K562 (cell line): ENCODE data around the gene ARHGAP22. TPM values are rescaled to one million over a fixed set of nuclear protein-coding genes. Genes with fewer than 3 reads are reported as not detected.

Source experiments
- ATAC-seq: fragments of 200-7000 bp; cut with Tn5 transposase; 3 replicates; pipeline ENCODE4 v1.9.1; 2020; ENCODE audit warnings: moderate library complexity
- BruUV-seq: library from RNA; stranded (reverse); fragments of 400-500 nt; replicated peaks from 2 replicates; lab custom pipeline; 2021; lab: Mats Ljungman, UMichigan
- CTCF ChIA-PET: fragments of 300-600 bp; formaldehyde crosslinking; extraction: SDS; loops from one replicate; lab custom pipeline; 2021; ENCODE audit warnings: low intra/inter-chr PET ratio; lab: Yijun Ruan, JAX
- POLR2A ChIA-PET: fragments of 300-600, 350-650 bp; sonication (Branson Sonifier 250); formaldehyde crosslinking; extraction: SDS; loops from one replicate; lab custom pipeline; 2021; ENCODE audit warnings: antibody characterized with exemption, inconsistent platforms; lab: Yijun Ruan, JAX
- DNase-seq, 4 experiments: peaks; one replicate each; pipeline versions ENCODE4 v3.0.0 to v3.0.0-alpha.2; 2011 to 2018; ENCODE audit warnings: low spot score in 3 of 4, mixed read lengths in 3 of 4; ENCODE audit errors: extremely low read depth in 1 of 4
- FAIRE-seq: peaks from 2 replicates; lab custom pipeline; 2011; peaks lifted over from hg19 to GRCh38; lab: Jason Lieb, UNC
- H2AFZ ChIP-seq: 2 replicates; pipeline ENCODE4 v1.6.0; 2011; ENCODE audit warnings: low read depth, low read length, control low read depth, inconsistent platforms
- H3K27ac ChIP-seq: fragments of 200-600 bp; 3 replicates; pipeline ENCODE4 v1.8.0; 2011; ENCODE audit warnings: low read depth, mild to moderate bottlenecking, control low read depth, inconsistent platforms, low read length, moderate library complexity, mixed read lengths; ENCODE audit errors: extremely low read depth
- H3K27me3 ChIP-seq, 2 experiments: fragments of 300-600 bp in 1 of 2; 2 replicates in 1 of 2; 3 replicates in 1 of 2; pipeline versions ENCODE4 v1.6.0 to v1.8.0; 2011; ENCODE audit warnings: inconsistent platforms in 2 of 2, low read length in 2 of 2, mild to moderate bottlenecking in 1 of 2, mixed read lengths in 1 of 2, moderate library complexity in 1 of 2; ENCODE audit not compliant: control insufficient read depth in 2 of 2, insufficient read depth in 2 of 2
- H3K36me3 ChIP-seq: fragments of 300-600 bp; 3 replicates; pipeline ENCODE4 v1.8.0; 2011; ENCODE audit warnings: mild to moderate bottlenecking, low read length, inconsistent platforms; ENCODE audit not compliant: control insufficient read depth, insufficient read depth
- H3K4me1 ChIP-seq, 2 experiments: fragments of 200-600 bp in 1 of 2; replicated peaks in 1 of 2; 2 replicates in 1 of 2; 3 replicates in 1 of 2; pipeline versions ENCODE4 v1.5.1 to v1.8.0; 2011; ENCODE audit warnings: inconsistent platforms in 2 of 2, low read length in 2 of 2, mild to moderate bottlenecking in 1 of 2, mixed read lengths in 1 of 2, moderate library complexity in 1 of 2; ENCODE audit not compliant: control insufficient read depth in 2 of 2, insufficient read depth in 2 of 2
- H3K4me2 ChIP-seq: 2 replicates; pipeline ENCODE4 v1.6.1; 2011; ENCODE audit warnings: low read length, control low read depth, inconsistent platforms, mixed read lengths; ENCODE audit not compliant: insufficient read depth
- H3K4me3 ChIP-seq: fragments of 200-600 bp; sonication (generic), shearing (Covaris generic); 2 replicates; pipeline ENCODE4 v1.5.1; 2016; ENCODE audit warnings: control low read depth, inconsistent platforms
- H3K79me2 ChIP-seq: fragments of 200-600 bp; 3 replicates; pipeline ENCODE4 v1.8.0; 2011; ENCODE audit warnings: low read length, inconsistent platforms; ENCODE audit not compliant: control insufficient read depth, insufficient read depth
- H3K9ac ChIP-seq, 2 experiments: 2 replicates each; pipeline versions ENCODE4 v1.6.0 to v1.6.1; 2011; ENCODE audit warnings: low read depth in 2 of 2, low read length in 2 of 2, control low read depth in 1 of 2, inconsistent platforms in 1 of 2, mild to moderate bottlenecking in 1 of 2, mixed read lengths in 1 of 2; ENCODE audit not compliant: insufficient read depth in 1 of 2
- H3K9me1 ChIP-seq: one replicate; pipeline ENCODE4 v1.6.0; 2011; ENCODE audit warnings: inconsistent platforms, mild to moderate bottlenecking, low read length, moderate library complexity; ENCODE audit not compliant: control insufficient read depth, insufficient read depth
- H3K9me3 ChIP-seq: replicated peaks from 2 replicates; pipeline ENCODE4 v1.5.1; 2011; ENCODE audit warnings: low read depth, low read length, inconsistent platforms; ENCODE audit not compliant: control insufficient read depth, insufficient read depth
- H4K20me1 ChIP-seq: replicated peaks from 2 replicates; pipeline ENCODE4 v1.6.1; 2011; ENCODE audit warnings: low read length, inconsistent platforms, mixed read lengths; ENCODE audit not compliant: control insufficient read depth, insufficient read depth
- ETV6 ChIP-seq, 3 experiments: fragments of 150-350 bp in 1 of 3; sonication (generic) in 1 of 3; formaldehyde crosslinking in 1 of 3; IDR thresholded peaks; 2 replicates each; pipeline versions ENCODE4 v1.6.1 to v1.8.0; 2014 to 2022; ENCODE audit warnings: borderline replicate concordance in 2 of 3, low read depth in 2 of 3, antibody characterized with exemption in 1 of 3, low read length in 1 of 3, mild to moderate bottlenecking in 1 of 3, missing genetic modification reagents in 1 of 3
- POU5F1 ChIP-seq: fragments of 150-350 bp; IDR thresholded peaks from 2 replicates; pipeline ENCODE4 v1.6.1; 2014; ENCODE audit warnings: borderline replicate concordance, low read length, low read depth, mild to moderate bottlenecking; ENCODE audit not compliant: partially characterized antibody
- RFX5 ChIP-seq: IDR thresholded peaks from 2 replicates; pipeline ENCODE4 v1.6.1; 2011; ENCODE audit warnings: low read depth, mild to moderate bottlenecking, improper control_type of control experiment, low read length
- SMAD3 ChIP-seq: fragments of 450-650 bp; formaldehyde crosslinking; conservative IDR thresholded peaks from 2 replicates; pipeline ENCODE4 v1.4.0; 2020; ENCODE audit warnings: mild to moderate bottlenecking
- ZBED1 ChIP-seq: IDR thresholded peaks from 2 replicates; pipeline ENCODE4 v1.6.1; 2014
- ZBTB40 ChIP-seq, 2 experiments: fragments of 450-650 bp in 1 of 2; sonication (generic) in 1 of 2; formaldehyde crosslinking in 1 of 2; IDR thresholded peaks; 2 replicates each; pipeline versions ENCODE4 v1.7.1 to v1.9.0; 2016 to 2022; ENCODE audit warnings: inconsistent platforms in 1 of 2, mild to moderate bottlenecking in 1 of 2, missing genetic modification reagents in 1 of 2
- ZNF740 ChIP-seq, 3 experiments: fragments of 200-800 bp in 1 of 3; sonication (Bioruptor generic) in 1 of 3; sonication (generic) in 1 of 3; formaldehyde crosslinking in 1 of 3; IDR thresholded peaks; 2 replicates each; pipeline versions ENCODE4 v1.6.1 to v1.8.0; 2016 to 2022; ENCODE audit warnings: mild to moderate bottlenecking in 2 of 3, missing compliant biosample characterization in 2 of 3, missing genetic modification characterization in 2 of 3, missing genetic modification reagents in 1 of 3
- WGBS: fragments of 100-300 bp; shearing (Covaris generic); methylation state at CpG from one replicate; pipeline ENCODE4 v1.1.6; 2016; ENCODE audit warnings: low coverage, mixed read lengths; ENCODE audit not compliant: insufficient coverage; ENCODE audit errors: missing lambda C conversion rate; 5-methylcytosine and 5-hydroxymethylcytosine counted together
- in situ Hi-C: fragments of 300-500 bp; cut with MboI; formaldehyde crosslinking; loops from 4 replicates; pipeline ENCODE4 v1.15.0; 2018; ENCODE audit warnings: inconsistent platforms, mixed read lengths
- intact Hi-C: fragments of 100-400 bp; cut with micrococcal nuclease; formaldehyde crosslinking; loops from 2 replicates; pipeline ENCODE4 v1.14.2; 2022
- polyA plus RNA-seq, 8 experiments: library from polyadenylated mRNA; depleted of rRNA in 4 of 8; stranded (reverse) in 5 of 8; unstranded in 3 of 8; fragments of >200 nt; fragmentation: Nextera tagmentation in 2 of 8; fragmentation: Illumina TruSeq in 1 of 8; extraction: Ambion mirVana in 2 of 8; extraction: Trizol in 1 of 8; gene quantifications; 2 replicates each; pipeline versions ENCODE4 v1.2.1 to v1.2.3, GENCODE V29; 2011 to 2014; ENCODE audit warnings: inconsistent platforms in 1 of 8, missing spikeins in 1 of 8
- total RNA-seq, 7 experiments: library from RNA; depleted of rRNA in 6 of 7; stranded (reverse); fragments of >200 nt in 6 of 7; fragmentation: Illumina TruSeq in 2 of 7; extraction: Trizol in 2 of 7; gene quantifications; 2 replicates each; pipeline versions ENCODE4 v1.2.1 to v1.2.3, GENCODE V29; 2011 to 2021; ENCODE audit warnings: low replicate concordance in 1 of 7

The ARHGAP22 gene
- total and polyA plus RNA-seq, 9 of the 15 experiments (the other 6 are each of a cell fraction or from before 2014, with no cell fraction given), result 1.3 to 28.1 (median 12.7) TPM

- Histone ChIP-seq H3K9me1 (no peaks in the 10 kb centered on the region), H3K36me3 (no peaks in the 10 kb centered on the region), H3K9me3 (no peaks in the 10 kb centered on the region), H3K4me3 (no peak overlapping the region), H2AFZ (no peak overlapping the region), H3K79me2 (no peaks in the 10 kb centered on the region), H3K27ac (no peak overlapping the region), H4K20me1 (no peaks in the 10 kb centered on the region), H3K4me2 (no peak overlapping the region), H3K4me1 (0 out of 5 replicates have a peak, but pooled peaks cover 0 to 2% of the 10 kb centered on the region in 2 experiments), H3K9ac (no peak overlapping the region), H3K27me3 (peaks cover 5 to 40% of the 10 kb centered on the region in 2 experiments)
- CTCF ChIA-PET, result no interaction called here
- POLR2A ChIA-PET, result interaction anchor here (0.5 kb wide), 1 partner anchor 10 kb away, joined by 3 read pairs; no protein-coding TSS in a partner anchor
- ATAC-seq, result no peak
- TF ChIP-seq ZNF740 (CRISPR knock-in tag; IDR thresholded peaks at IDR 0.05) (no peak), ZNF740 (tag; IDR thresholded peaks at IDR 0.05) (no peak), ZBTB40 (IDR thresholded peaks at IDR 0.05) (no peak), ZBTB40 (CRISPR knock-in tag; IDR thresholded peaks at IDR 0.05) (no peak), ETV6 (IDR thresholded peaks at IDR 0.05; ENCODE audit: borderline replicate concordance in 1 of 2, low read depth in 2 of 2, low read length in 1 of 2) (no peak), ETV6 (CRISPR knock-in tag; IDR thresholded peaks at IDR 0.05; ENCODE audit: borderline replicate concordance) (no peak), ZBED1 (no peak), SMAD3 (CRISPR knock-in tag) (no peak), RFX5 (no peak), POU5F1 (no peak)
- DNase-seq, result no peak
- in situ Hi-C loops, result no loop called here
- no peak for FAIRE-seq
- BruUV-seq, result no TSS peak
- 6% methylated on average over 7 of the region's 7 CpGs for WGBS
- intact Hi-C loops, result no loop called here
Measured at GRCh38 chr10:48649349-48649944, 44.6 kb upstream of the ARHGAP22 start.
